GM23338 (cell line): ENCODE results near the gene EPHB3.

Source experiments
- CREB1 ChIP-seq: fragments of 250-450 bp; sonication (Bioruptor Pico); IDR thresholded peaks from 2 replicates; pipeline ENCODE4 v1.5.0; 2020; ENCODE audit warnings: low read depth, mild to moderate bottlenecking, moderate library complexity
- CTCF ChIP-seq, 2 experiments: fragments of 200-600 bp in 1 of 2; sonication (generic) in 1 of 2; conservative IDR thresholded peaks; 2 replicates each; pipeline versions ENCODE4 v1.5.1 to v1.6.1; 2016 to 2017; ENCODE audit warnings: antibody characterized with exemption in 2 of 2, low read depth in 2 of 2, mild to moderate bottlenecking in 2 of 2, moderate library complexity in 1 of 2
- EZH2 ChIP-seq: fragments of 200-600 bp; sonication (generic); IDR thresholded peaks from one replicate; pipeline ENCODE4 v1.8.0; 2017; ENCODE audit warnings: antibody characterized with exemption, mild to moderate bottlenecking, low read depth; ENCODE audit not compliant: unreplicated experiment
- EZH2phosphoT487 ChIP-seq: fragments of 200-600 bp; sonication (generic); IDR thresholded peaks from one replicate; pipeline ENCODE4 v1.8.1; 2018; ENCODE audit warnings: antibody characterized with exemption; ENCODE audit not compliant: unreplicated experiment
- JUNB ChIP-seq: IDR thresholded peaks from one replicate; pipeline ENCODE4 v1.6.1; 2016; ENCODE audit warnings: antibody characterized with exemption; ENCODE audit not compliant: unreplicated experiment
- NANOG ChIP-seq: IDR thresholded peaks from 2 replicates; pipeline ENCODE4 v1.6.1; 2016; ENCODE audit warnings: antibody characterized with exemption, borderline replicate concordance
- POLR2AphosphoS5 ChIP-seq: IDR thresholded peaks from 2 replicates; pipeline ENCODE4 v1.6.1; 2016; ENCODE audit warnings: antibody characterized with exemption, low read depth
- REST ChIP-seq: IDR thresholded peaks from one replicate; pipeline ENCODE4 v1.6.1; 2018; ENCODE audit warnings: antibody characterized with exemption; ENCODE audit not compliant: unreplicated experiment
- ZNF331 ChIP-seq: fragments of 250-450 bp; sonication (Bioruptor Pico); IDR thresholded peaks from 2 replicates; pipeline ENCODE4 v1.5.0; 2020; ENCODE audit warnings: low read depth, mild to moderate bottlenecking, moderate library complexity

- TF ChIP-seq CTCF (conservative IDR thresholded peaks at IDR 0.05; ENCODE audit: low read depth in 2 of 2) (no peak), REST (no peak), POLR2AphosphoS5 (no peak), EZH2 (no peak), EZH2phosphoT487 (no peak), CREB1 (CRISPR knock-in tag) (no peak), ZNF331 (CRISPR knock-in tag) (no peak), NANOG (no peak), JUNB (no peak)
Observed at GRCh38 chr3:184565421-184566211, 4.0 kb downstream of the EPHB3 start.
